Peyer's patch (tissue), 4 donors: ENCODE data around the gene RPL13A.
A peak's percentile ranks its signal among the peaks of the same experiment; 100 is the strongest.

ENCODE experiments used
- CTCF ChIP-seq, 6 experiments: fragments of 450-650 bp in 4 of 6; fragments of 200-600 bp in 2 of 6; sonication (generic) in 1 of 6; IDR thresholded peaks; one replicate each; pipeline ENCODE4 v1.5.1; 2017 to 2019; ENCODE audit warnings: antibody characterized with exemption in 6 of 6, mild to moderate bottlenecking in 3 of 6, moderate library complexity in 1 of 6
- POLR2A ChIP-seq, 2 donors: fragments of 450-650 bp; IDR thresholded peaks; one replicate each; pipeline ENCODE4 v1.5.1; 2017; ENCODE audit warnings: antibody characterized with exemption in 2 of 2, mild to moderate bottlenecking in 2 of 2, moderate library complexity in 2 of 2

DNA sequence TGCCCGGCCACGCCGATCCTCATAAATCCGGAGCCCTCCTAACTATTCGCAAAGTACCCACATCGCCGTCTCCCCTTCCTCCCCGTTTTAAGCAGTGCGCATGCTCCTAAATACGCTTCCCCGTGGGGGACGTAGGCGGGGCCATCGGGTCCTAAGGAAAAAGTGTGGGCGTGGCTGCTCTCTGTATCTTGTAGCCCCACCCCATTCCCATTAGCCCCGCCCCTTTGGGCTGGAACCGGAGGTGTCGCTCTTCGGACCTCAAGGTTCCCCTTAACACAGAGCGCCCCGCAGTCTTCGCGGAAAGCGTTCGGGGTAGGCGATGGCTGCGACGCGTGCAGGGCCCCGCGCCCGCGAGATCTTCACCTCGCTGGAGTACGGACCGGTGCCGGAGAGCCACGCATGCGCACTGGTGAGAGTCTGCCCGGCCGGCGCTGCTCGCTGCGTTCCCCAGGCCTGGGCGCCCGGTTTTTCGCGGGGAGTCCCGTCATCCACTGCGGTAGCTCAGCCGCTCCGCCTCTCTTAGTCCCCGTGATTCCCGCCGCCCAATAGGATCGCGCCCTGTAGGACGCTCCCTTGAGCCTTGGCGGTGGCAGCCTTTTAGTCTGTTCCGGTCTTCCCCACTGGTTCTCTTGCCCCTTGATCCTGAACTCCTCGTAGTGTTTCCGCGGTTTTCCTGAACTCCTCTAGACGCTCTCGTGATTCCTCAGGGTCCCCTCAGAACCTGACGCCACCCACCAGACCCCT, 34.2 kb upstream of the RPL13A start, which contains the start of gene ALDH16A1:
- TF ChIP-seq CTCF (IDR thresholded peaks at IDR 0.05) (peak in 1 of 6 experiments; percentile 12), POLR2A (IDR thresholded peaks at IDR 0.05) (peak; percentile 83 to 88)
